Esophagus squamous epithelium (tissue), 5 donors: ENCODE results near the gene MRGPRF. TPM values are rescaled to one million over a fixed set of nuclear protein-coding genes. Genes with fewer than 3 reads are reported as not detected.

ENCODE experiments used
- DNase-seq: peaks from one replicate; lab custom pipeline; 2025; lab: John Stamatoyannopoulos, UW
- H3K27ac ChIP-seq, 4 donors: fragments of 200-600 bp; sonication (generic); one replicate each; pipeline ENCODE4 v1.5.1; 2016 to 2019; ENCODE audit warnings: mild to moderate bottlenecking in 1 of 4
- H3K27me3 ChIP-seq, 4 donors: fragments of 200-600 bp; sonication (generic); 1 replicate in 3 of 4; 2 replicates in 1 of 4; pipeline versions ENCODE4 v1.5.1 to v1.6.0; 2017 to 2021; ENCODE audit warnings: antibody characterized with exemption in 1 of 4
- H3K36me3 ChIP-seq, 3 donors: fragments of 200-600 bp; sonication (generic); one replicate each; pipeline ENCODE4 v1.5.1; 2016 to 2019
- H3K4me1 ChIP-seq, 3 donors: fragments of 200-600 bp; sonication (generic); one replicate each; pipeline ENCODE4 v1.5.1; 2017 to 2019
- H3K4me3 ChIP-seq, 4 donors: fragments of 200-600 bp; sonication (generic); 1 replicate in 3 of 4; 2 replicates in 1 of 4; pipeline ENCODE4 v1.5.1; 2016 to 2019; ENCODE audit warnings: mild to moderate bottlenecking in 2 of 4, moderate library complexity in 1 of 4
- H3K9me3 ChIP-seq, 3 donors: fragments of 200-600 bp; sonication (generic); one replicate each; pipeline ENCODE4 v1.5.1; 2016 to 2019
- POLR2A ChIP-seq, 4 donors: fragments of 450-650 bp; IDR thresholded peaks; one replicate each; pipeline ENCODE4 v1.6.1; 2017; ENCODE audit warnings: antibody characterized with exemption in 4 of 4, mild to moderate bottlenecking in 4 of 4, moderate library complexity in 3 of 4
- WGBS, 2 donors: methylation state at CpG; one replicate each; pipeline ENCODE4 v1.1.5; 2018; 5-methylcytosine and 5-hydroxymethylcytosine counted together
- intact Hi-C: fragments of 100-400 bp; cut with DNase I; formaldehyde crosslinking; loops from one replicate; pipeline ENCODE4 v1.15.0; 2022
- total RNA-seq, 4 donors: library from RNA; depleted of rRNA; stranded (reverse); fragments of >200 nt; gene quantifications; one replicate each; pipeline ENCODE4 v1.1.0, GENCODE V29; 2016
- TF ChIP-seq, protein P1 (sequence below), 6 experiments: fragments of 450-650 bp in 4 of 6; fragments of 200-600 bp in 2 of 6; sonication (generic) in 2 of 6; IDR thresholded peaks; one replicate each; pipeline ENCODE4 v1.5.1; 2016 to 2019; ENCODE audit warnings: antibody characterized with exemption in 6 of 6, mild to moderate bottlenecking in 4 of 6, moderate library complexity in 4 of 6
- donor health status: DM: yes; HTN: yes; CAD: no.

Gene MRGPRF
- total RNA-seq, 4 donors from 2014 or later = 1.3 to 14.3 (median 6.1) TPM

DNA sequence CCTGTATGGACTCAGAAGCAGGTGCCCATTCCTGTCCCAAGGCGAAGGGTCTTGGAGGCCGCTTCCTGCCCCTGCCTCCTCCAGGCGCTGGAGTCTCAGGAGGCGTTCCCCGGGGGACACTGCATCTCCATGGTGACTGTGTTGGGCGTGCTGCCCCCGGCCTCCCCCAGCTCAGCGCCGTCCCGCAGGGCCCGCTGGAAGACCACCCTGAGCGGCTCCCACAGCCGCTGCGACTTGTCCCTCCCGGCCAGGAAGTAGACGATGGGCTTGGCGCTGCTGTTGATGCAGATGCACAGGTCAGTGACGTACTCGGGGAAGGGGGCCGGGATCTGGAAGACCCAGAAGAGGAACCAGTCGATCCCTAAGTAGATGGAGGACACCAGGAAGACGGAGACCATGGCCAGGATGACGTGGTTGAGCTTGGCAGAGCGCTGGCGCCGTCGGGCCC lies 7.8 kb downstream of the MRGPRF start:
- no peak for DNase-seq
- Histone ChIP-seq H3K36me3 (peaks cover 0 to 28% (median 3%) of the 10 kb centered on the region in 3 donors), H3K27ac (peak overlapping the region; percentile 49 to 93 (median 88)), H3K27me3 (peaks cover 0 to 8% (median 0%) of the 10 kb centered on the region in 4 donors), H3K9me3 (no peaks in the 10 kb centered on the region), H3K4me1 (peaks cover 13 to 98% (median 73%) of the 10 kb centered on the region in 3 donors), H3K4me3 (no peak overlapping the region)
- intact Hi-C loops = no loop called here
- TF ChIP-seq POLR2A (IDR thresholded peaks at IDR 0.05) = no peak
- TF ChIP-seq, protein P1, sequence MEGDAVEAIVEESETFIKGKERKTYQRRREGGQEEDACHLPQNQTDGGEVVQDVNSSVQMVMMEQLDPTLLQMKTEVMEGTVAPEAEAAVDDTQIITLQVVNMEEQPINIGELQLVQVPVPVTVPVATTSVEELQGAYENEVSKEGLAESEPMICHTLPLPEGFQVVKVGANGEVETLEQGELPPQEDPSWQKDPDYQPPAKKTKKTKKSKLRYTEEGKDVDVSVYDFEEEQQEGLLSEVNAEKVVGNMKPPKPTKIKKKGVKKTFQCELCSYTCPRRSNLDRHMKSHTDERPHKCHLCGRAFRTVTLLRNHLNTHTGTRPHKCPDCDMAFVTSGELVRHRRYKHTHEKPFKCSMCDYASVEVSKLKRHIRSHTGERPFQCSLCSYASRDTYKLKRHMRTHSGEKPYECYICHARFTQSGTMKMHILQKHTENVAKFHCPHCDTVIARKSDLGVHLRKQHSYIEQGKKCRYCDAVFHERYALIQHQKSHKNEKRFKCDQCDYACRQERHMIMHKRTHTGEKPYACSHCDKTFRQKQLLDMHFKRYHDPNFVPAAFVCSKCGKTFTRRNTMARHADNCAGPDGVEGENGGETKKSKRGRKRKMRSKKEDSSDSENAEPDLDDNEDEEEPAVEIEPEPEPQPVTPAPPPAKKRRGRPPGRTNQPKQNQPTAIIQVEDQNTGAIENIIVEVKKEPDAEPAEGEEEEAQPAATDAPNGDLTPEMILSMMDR (IDR thresholded peaks at IDR 0.05) = no peak
- WGBS, 2 donors = 82 to 90% methylated on average over 2 to 7 of the region's 27 CpGs

- Histone ChIP-seq H3K4me1 (peaks cover 11 to 98% (median 72%) of the 10 kb centered on the region in 3 donors), H3K27ac (peak overlapping the region; percentile 49 to 93 (median 88)), H3K9me3 (no peaks in the 10 kb centered on the region), H3K36me3 (peaks cover 0 to 28% (median 3%) of the 10 kb centered on the region in 3 donors), H3K4me3 (no peak overlapping the region), H3K27me3 (peaks cover 0 to 4% (median 0%) of the 10 kb centered on the region in 4 donors)
- intact Hi-C loops = no loop called here
- TF ChIP-seq POLR2A (IDR thresholded peaks at IDR 0.05) = no peak
- TF ChIP-seq, protein P1 (IDR thresholded peaks at IDR 0.05) = no peak
- no peak for DNase-seq
- WGBS, 2 donors = 57 to 59% methylated on average over 5 to 8 of the region's 13 CpGs
These were observed 8.4 kb downstream of the MRGPRF start for GRCh38 chr11:69004411-69005182.

DNA sequence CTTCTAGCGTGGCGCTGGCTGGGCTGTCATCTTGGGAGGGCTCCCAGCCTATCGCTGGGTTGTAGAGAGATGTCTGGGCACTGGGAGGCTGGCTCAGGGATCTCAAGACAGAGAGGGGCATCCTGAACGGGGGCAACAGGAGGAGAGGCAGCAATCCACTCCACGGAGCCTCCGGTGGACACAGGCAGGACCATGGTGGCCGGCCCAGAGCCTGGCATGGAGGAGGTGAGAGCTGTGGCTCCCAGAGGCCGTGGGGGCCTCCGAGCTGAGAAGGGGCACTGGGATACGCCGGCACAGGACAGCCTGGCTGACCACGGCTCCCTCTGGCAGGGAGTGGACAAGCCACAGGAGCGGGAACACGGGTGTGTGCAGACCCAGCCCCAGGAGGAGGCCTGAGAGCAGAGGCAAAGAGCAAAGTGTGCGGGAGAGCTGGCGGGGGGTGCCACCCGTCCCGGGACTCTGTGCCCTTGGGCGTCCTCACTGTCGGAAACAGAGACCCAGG lies 9.1 kb downstream of the MRGPRF start:
- Histone ChIP-seq H3K27me3 (no peaks in the 10 kb centered on the region), H3K9me3 (no peaks in the 10 kb centered on the region), H3K27ac (peak overlapping the region; percentile 60 to 93 (median 88)), H3K4me1 (peaks cover 6 to 98% (median 71%) of the 10 kb centered on the region in 3 donors), H3K4me3 (no peak overlapping the region), H3K36me3 (peaks cover 0 to 28% (median 3%) of the 10 kb centered on the region in 3 donors)
- 63 to 84% methylated on average over 5 to 9 of the region's 20 CpGs for WGBS, 2 donors
- no peak for TF ChIP-seq POLR2A (IDR thresholded peaks at IDR 0.05)
- TF ChIP-seq, protein P1 (IDR thresholded peaks at IDR 0.05) = no peak
- intact Hi-C loops = no loop called here
- DNase-seq = no peak

- peak overlapping the region; percentile 60 to 93 (median 88) for H3K27ac ChIP-seq
- intact Hi-C loops = no loop called here
- no peak for DNase-seq
- H3K9me3 ChIP-seq = no peaks in the 10 kb centered on the region
- WGBS, 2 donors = 75 to 90% methylated on average over 1 to 4 of the region's 9 CpGs
- TF ChIP-seq, protein P1 (IDR thresholded peaks at IDR 0.05) = no peak
- no peak for TF ChIP-seq POLR2A (IDR thresholded peaks at IDR 0.05)
- no peak overlapping the region for H3K4me3 ChIP-seq
- H3K27me3 ChIP-seq = no peaks in the 10 kb centered on the region
- H3K4me1 ChIP-seq = peaks cover 4 to 98% (median 71%) of the 10 kb centered on the region in 3 donors
- H3K36me3 ChIP-seq = peaks cover 0 to 28% (median 3%) of the 10 kb centered on the region in 3 donors
These were observed 9.7 kb downstream of the MRGPRF start for GRCh38 chr11:69003301-69003865.
